ENCODE results near the gene NFASC. TPM values are rescaled to one million over a fixed set of nuclear protein-coding genes. Genes with fewer than 3 reads are reported as not detected.

NFASC gene
- polyA plus RNA-seq, 3 donors = 0.08 TPM; not detected in 2

DNA sequence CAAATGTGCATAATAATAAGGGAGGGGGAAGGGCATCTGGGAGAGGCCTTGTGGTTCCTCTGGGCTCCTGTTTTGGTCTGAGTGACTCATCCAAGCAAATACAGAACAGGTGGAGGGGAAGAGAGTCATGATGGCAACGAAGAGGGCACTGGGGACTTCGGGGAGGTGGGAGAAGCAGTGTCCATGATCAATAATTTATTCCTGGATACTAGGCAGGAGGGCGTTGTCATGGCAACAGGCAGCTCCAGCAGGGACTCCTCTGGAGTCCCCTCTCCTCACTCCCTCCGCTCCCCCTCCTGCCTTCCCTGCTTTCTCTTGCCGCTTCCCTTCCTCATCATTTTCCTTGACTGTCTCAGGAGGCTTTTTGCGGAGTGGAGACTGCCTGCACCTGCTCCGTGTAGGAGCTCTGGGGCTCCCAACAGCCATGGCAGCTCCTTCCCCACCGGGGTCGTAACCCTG, 12.3 kb upstream of the NFASC start:
- Mint-ChIP-seq H3K27me3 (ENCODE audit: low read depth in 3 of 3) (peaks cover 4 to 29% (median 10%) of the 10 kb centered on the region in 3 donors), H3K9me3 (peaks cover 0 to 7% (median 2%) of the 10 kb centered on the region in 7 donors), H3K4me3 (no peak overlapping the region), H3K27ac (no peak overlapping the region), H3K4me1 (no peaks in the 10 kb centered on the region), H3K36me3 (no peaks in the 10 kb centered on the region)
- Histone ChIP-seq H3K79me2 (ENCODE audit: insufficient read depth, low read length) (no peaks in the 10 kb centered on the region), H3K4me1 (ENCODE audit: control insufficient read depth in 1 of 2, insufficient read depth in 2 of 2, low read length in 2 of 2) (no peaks in the 10 kb centered on the region), H3K36me3 (replicated peaks in 1 of 2; ENCODE audit: control insufficient read depth in 1 of 2, insufficient read depth in 2 of 2, low read length in 2 of 2) (no peaks in the 10 kb centered on the region), H3K4me3 (replicated peaks in 1 of 3; ENCODE audit: low read depth in 2 of 3, low read length in 3 of 3) (no peak overlapping the region), H3K27ac (ENCODE audit: low read depth in 1 of 2, low read length in 2 of 2) (no peak overlapping the region), H3K4me2 (replicated peaks; ENCODE audit: extremely low read depth, low read length, poor library complexity, severe bottlenecking) (no peak overlapping the region), H3K9ac (ENCODE audit: insufficient read depth, low read length, poor library complexity, severe bottlenecking) (no peak overlapping the region), H2AFZ (ENCODE audit: insufficient read depth, low read depth, low read length, poor library complexity, severe bottlenecking) (no peak overlapping the region), H3K27me3 (ENCODE audit: control insufficient read depth in 2 of 2, insufficient read depth in 2 of 2, low read length in 2 of 2) (no peaks in the 10 kb centered on the region), H4K20me1 (ENCODE audit: insufficient read depth, low read length) (no peaks in the 10 kb centered on the region), H3K9me3 (replicated peaks in 1 of 2; ENCODE audit: control insufficient read depth in 1 of 2, insufficient read depth in 1 of 2, low read length in 2 of 2) (no peaks in the 10 kb centered on the region)
- intact Hi-C loops (cut with micrococcal nuclease) = no loop called here
- TF ChIP-seq, protein P1, sequence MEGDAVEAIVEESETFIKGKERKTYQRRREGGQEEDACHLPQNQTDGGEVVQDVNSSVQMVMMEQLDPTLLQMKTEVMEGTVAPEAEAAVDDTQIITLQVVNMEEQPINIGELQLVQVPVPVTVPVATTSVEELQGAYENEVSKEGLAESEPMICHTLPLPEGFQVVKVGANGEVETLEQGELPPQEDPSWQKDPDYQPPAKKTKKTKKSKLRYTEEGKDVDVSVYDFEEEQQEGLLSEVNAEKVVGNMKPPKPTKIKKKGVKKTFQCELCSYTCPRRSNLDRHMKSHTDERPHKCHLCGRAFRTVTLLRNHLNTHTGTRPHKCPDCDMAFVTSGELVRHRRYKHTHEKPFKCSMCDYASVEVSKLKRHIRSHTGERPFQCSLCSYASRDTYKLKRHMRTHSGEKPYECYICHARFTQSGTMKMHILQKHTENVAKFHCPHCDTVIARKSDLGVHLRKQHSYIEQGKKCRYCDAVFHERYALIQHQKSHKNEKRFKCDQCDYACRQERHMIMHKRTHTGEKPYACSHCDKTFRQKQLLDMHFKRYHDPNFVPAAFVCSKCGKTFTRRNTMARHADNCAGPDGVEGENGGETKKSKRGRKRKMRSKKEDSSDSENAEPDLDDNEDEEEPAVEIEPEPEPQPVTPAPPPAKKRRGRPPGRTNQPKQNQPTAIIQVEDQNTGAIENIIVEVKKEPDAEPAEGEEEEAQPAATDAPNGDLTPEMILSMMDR (IDR thresholded peaks at IDR 0.05) = no peak
- no peak for DNase-seq
- WGBS (ENCODE audit: insufficient coverage) = 73% methylated on average over 7 of the region's 9 CpGs

DNA sequence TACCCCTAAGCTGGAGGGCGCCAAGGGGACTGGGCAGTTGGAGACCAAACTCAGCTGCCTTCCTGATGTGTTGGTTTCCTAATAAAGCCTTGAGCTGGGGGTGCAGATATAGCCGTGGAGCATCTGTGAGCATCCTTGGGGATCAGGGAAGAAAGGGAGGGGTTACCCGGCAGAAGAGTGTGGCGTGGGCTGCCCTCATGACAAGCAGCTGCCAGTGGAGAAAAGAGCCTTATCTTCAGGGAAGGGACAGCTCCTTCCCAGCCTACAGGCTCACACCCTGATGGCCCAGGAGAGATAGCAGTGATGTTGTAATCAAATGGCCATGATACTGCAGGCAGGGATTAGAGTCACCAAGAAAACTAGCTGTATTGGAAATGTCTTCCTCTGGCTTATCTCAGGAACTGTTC, 10.8 kb upstream of the NFASC start:
- DNase-seq = no peak
- H3K36me3 Mint-ChIP-seq = no peaks in the 10 kb centered on the region
- Histone ChIP-seq H3K36me3 (replicated peaks in 1 of 2; ENCODE audit: control insufficient read depth in 1 of 2, insufficient read depth in 2 of 2, low read length in 2 of 2) (no peaks in the 10 kb centered on the region), H3K9me3 (replicated peaks in 1 of 2; ENCODE audit: control insufficient read depth in 1 of 2, insufficient read depth in 1 of 2, low read length in 2 of 2) (no peaks in the 10 kb centered on the region), H3K27ac (ENCODE audit: low read depth in 1 of 2, low read length in 2 of 2) (no peak overlapping the region), H3K27me3 (ENCODE audit: control insufficient read depth in 2 of 2, insufficient read depth in 2 of 2, low read length in 2 of 2) (no peaks in the 10 kb centered on the region), H4K20me1 (ENCODE audit: insufficient read depth, low read length) (no peaks in the 10 kb centered on the region), H2AFZ (ENCODE audit: insufficient read depth, low read depth, low read length, poor library complexity, severe bottlenecking) (no peak overlapping the region), H3K9ac (ENCODE audit: insufficient read depth, low read length, poor library complexity, severe bottlenecking) (no peak overlapping the region), H3K4me1 (ENCODE audit: control insufficient read depth in 1 of 2, insufficient read depth in 2 of 2, low read length in 2 of 2) (no peaks in the 10 kb centered on the region), H3K4me2 (replicated peaks; ENCODE audit: extremely low read depth, low read length, poor library complexity, severe bottlenecking) (no peak overlapping the region), H3K4me3 (replicated peaks in 1 of 3; ENCODE audit: low read depth in 2 of 3, low read length in 3 of 3) (no peak overlapping the region), H3K79me2 (ENCODE audit: insufficient read depth, low read length) (no peaks in the 10 kb centered on the region)
- H3K4me1 Mint-ChIP-seq = no peaks in the 10 kb centered on the region
- whole genome bisulfite sequencing (ENCODE audit: insufficient coverage) = no CpG with 5 or more reads among the region's 4 CpGs
- no peak overlapping the region for H3K27ac Mint-ChIP-seq
- no peak overlapping the region for H3K4me3 Mint-ChIP-seq
- intact Hi-C loops (cut with micrococcal nuclease) = no loop called here
- H3K27me3 Mint-ChIP-seq (ENCODE audit: low read depth in 3 of 3) = peaks cover 8 to 34% (median 10%) of the 10 kb centered on the region in 3 donors
- peaks cover 0 to 5% (median 2%) of the 10 kb centered on the region in 7 donors for H3K9me3 Mint-ChIP-seq
- TF ChIP-seq, protein P1 (IDR thresholded peaks at IDR 0.05) = no peak

Data from CD14-positive monocyte (primary cell).